Measurements from ENCODE around the gene MARCHF2. TPM values are rescaled to one million over a fixed set of nuclear protein-coding genes. Genes with fewer than 3 reads are reported as not detected.

Gene MARCHF2
- total RNA-seq (2021): 23.1 and 27.5 TPM in 2 replicates
- long read RNA-seq, partial matches to known transcripts: 0 of 2 reads
- long read RNA-seq, other reads (novel, unspliced or antisense): 2 of 2 reads

GRCh38 chr19:8412783-8413628 lies at the start of gene MARCHF2:
MARCHF2 (plus strand) TSS chr19:8413305; CDS start chr19:8421841, 8,536 bp downstream.
- Histone ChIP-seq H2BK12ac (ENCODE audit: insufficient read length, low read depth, low read length) (no peak within 1 kb of the TSS), H4K5ac (ENCODE audit: insufficient read length, low read depth, low read length) (no peak within 1 kb of the TSS), H2BK20ac (ENCODE audit: low read depth, low read length, poor library complexity, severe bottlenecking) (no peak within 1 kb of the TSS), H3K23me2 (ENCODE audit: insufficient read length, low read depth, low read length, poor library complexity, severe bottlenecking) (peaks cover 5% of the 10 kb centered on the region), H3K4me2 (ENCODE audit: insufficient read depth, insufficient read length, low read length) (peak within 1 kb of the TSS; percentile 74), H3K9me3 (ENCODE audit: control insufficient read depth, low read depth, low read length) (no peaks in the 10 kb centered on the region), H3K18ac (ENCODE audit: insufficient read length, low read depth, low read length) (no peak within 1 kb of the TSS), H3K23ac (ENCODE audit: insufficient read length, low read depth, low read length) (no peak within 1 kb of the TSS), H4K8ac (replicated peaks; ENCODE audit: insufficient read length, low read depth, low read length) (no peak within 1 kb of the TSS), H3K27me3 (ENCODE audit: insufficient read depth, low read length) (no peaks in the 10 kb centered on the region), H3K79me2 (ENCODE audit: insufficient read depth, low read length) (no peaks in the 10 kb centered on the region), H2BK15ac (ENCODE audit: low read depth, low read length) (no peak within 1 kb of the TSS), H2AFZ (ENCODE audit: low read length) (no peak within 1 kb of the TSS), H3K79me1 (ENCODE audit: insufficient read depth, low read depth, low read length, poor library complexity, severe bottlenecking) (no peaks in the 10 kb centered on the region), H2BK5ac (ENCODE audit: insufficient read length, low read length) (no peak within 1 kb of the TSS), H3K4ac (ENCODE audit: low read depth, low read length) (no peak within 1 kb of the TSS), H3K56ac (ENCODE audit: insufficient read length, low read depth, low read length) (no peak within 1 kb of the TSS), H4K20me1 (ENCODE audit: control insufficient read depth, insufficient read depth, insufficient read length) (no peaks in the 10 kb centered on the region), H3T11ph (ENCODE audit: low read length) (no peak within 1 kb of the TSS), H4K91ac (ENCODE audit: insufficient read length, low read depth, low read length) (no peak within 1 kb of the TSS), H2AK5ac (ENCODE audit: insufficient read length, low read length) (no peak within 1 kb of the TSS), H3K27ac (ENCODE audit: insufficient read length, low read depth, low read length) (no peak within 1 kb of the TSS), H3K14ac (ENCODE audit: insufficient read depth, low read length) (no peak within 1 kb of the TSS), H3K4me1 (ENCODE audit: insufficient read depth, low read length) (no peaks in the 10 kb centered on the region), H3K9ac (ENCODE audit: extremely low read depth, insufficient read length, low read length) (no peak within 1 kb of the TSS), H2BK120ac (ENCODE audit: low read depth, low read length, poor library complexity, severe bottlenecking) (no peak within 1 kb of the TSS)
- Mint-ChIP-seq H3K4me3 (peak within 1 kb of the TSS; percentile 50 to 72), H3K27ac (no peak within 1 kb of the TSS), H3K9me3 (peaks cover 0 to 3% of the 10 kb centered on the region in 2 experiments; a peak in 2 of 5 replicates), H3K36me3 (ENCODE audit: insufficient read depth in 1 of 3, low read depth in 3 of 3) (no peaks in the 10 kb centered on the region), H3K27me3 (ENCODE audit: low read depth) (no peaks in the 10 kb centered on the region; the same call in 1 of the 2 replicates), H3K4me1 (peaks cover 3 to 4% of the 10 kb centered on the region in 2 experiments)
- peak; percentile 71 for TF ChIP-seq CTCF (conservative IDR thresholded peaks at IDR 0.05)
- DNase-seq: peak; percentile 96
- WGBS (ENCODE audit: extremely low coverage, insufficient read length, low lambda C conversion rate): no CpG with 5 or more reads among the region's 89 CpGs

Data from H9 (cell line).